Activated naive CD4-positive, alpha-beta T cell treated with anti-CD3 and anti-CD28 coated beads, Interleukin-2, amount 10 ng/mL, durations not matched to agents 7 days and 5 days (primary cell): ENCODE results near the gene PEBP1.

Experiments
- CTCF ChIA-PET: fragments of 350-600 bp; sonication (Branson Sonifier 250); formaldehyde crosslinking; loops from one replicate; lab custom pipeline; 2021; ENCODE audit warnings: antibody characterized with exemption; lab: Charles Lee
- DNase-seq: peaks from one replicate; pipeline ENCODE4 v3.0.0-alpha.2; 2020
- H3K27ac Mint-ChIP-seq: one replicate; pipeline ENCODE4 v1.8.0; 2021; ENCODE audit warnings: mild to moderate bottlenecking, moderate library complexity, mixed read lengths
- H3K27me3 Mint-ChIP-seq: one replicate; pipeline ENCODE4 v1.8.0; 2021; ENCODE audit warnings: mild to moderate bottlenecking, mixed read lengths
- H3K36me3 Mint-ChIP-seq: one replicate; pipeline ENCODE4 v1.8.0; 2021; ENCODE audit warnings: mixed read lengths
- H3K4me1 Mint-ChIP-seq: one replicate; pipeline ENCODE4 v1.8.0; 2021; ENCODE audit warnings: mixed read lengths
- H3K4me3 Mint-ChIP-seq: one replicate; pipeline ENCODE4 v1.8.0; 2021; ENCODE audit warnings: mild to moderate bottlenecking, moderate library complexity, mixed read lengths
- H3K9me3 Mint-ChIP-seq: one replicate; pipeline ENCODE4 v1.8.0; 2021; ENCODE audit warnings: mixed read lengths

PEBP1 gene

GRCh38 chr12:118135788-118136558 is at the start of gene PEBP1:
Gene PEBP1, plus strand, starts transcription at chr12:118136124. Its CDS starts 86 bp downstream, at chr12:118136210.
- Mint-ChIP-seq H3K4me1 (peaks cover 41% of the 10 kb centered on the region), H3K4me3 (peak within 1 kb of the TSS; percentile 95), H3K27ac (peak within 1 kb of the TSS; percentile 90), H3K36me3 (peaks cover 22% of the 10 kb centered on the region), H3K27me3 (no peaks in the 10 kb centered on the region), H3K9me3 (no peaks in the 10 kb centered on the region)
- CTCF ChIA-PET, result interaction anchor here (0.7 to 1.5 kb wide), 5 partner anchors 11 to 240 kb away, joined by 3 to 8 read pairs (median 4); partner anchors contain the start of gene SUDS3
- peak; percentile 96 for DNase-seq

DNA sequence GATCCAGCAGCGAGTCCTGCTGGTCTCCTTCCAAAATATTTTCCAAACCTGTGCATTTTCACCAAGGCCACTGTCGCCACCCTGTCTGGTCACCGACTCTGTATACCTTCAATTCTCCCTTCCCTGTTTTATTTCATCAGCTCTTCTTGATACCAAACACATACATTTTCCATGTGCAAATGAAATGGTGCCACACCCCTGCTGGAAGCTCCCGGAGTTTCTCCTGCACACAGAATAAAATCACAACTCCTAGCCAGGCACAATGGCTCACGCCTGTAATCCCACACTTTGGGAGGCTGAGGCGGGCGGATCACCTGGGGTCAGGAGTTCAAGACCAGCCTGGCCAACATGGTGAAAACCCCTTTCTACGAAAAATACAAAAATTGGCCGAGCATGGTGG is 46.1 kb upstream of the PEBP1 start:
- Mint-ChIP-seq H3K4me1 (no peaks in the 10 kb centered on the region), H3K27ac (no peak overlapping the region), H3K36me3 (no peaks in the 10 kb centered on the region), H3K27me3 (peaks cover 4% of the 10 kb centered on the region), H3K9me3 (no peaks in the 10 kb centered on the region), H3K4me3 (no peak overlapping the region)
- no peak for DNase-seq
- CTCF ChIA-PET, result no interaction called here

DNA sequence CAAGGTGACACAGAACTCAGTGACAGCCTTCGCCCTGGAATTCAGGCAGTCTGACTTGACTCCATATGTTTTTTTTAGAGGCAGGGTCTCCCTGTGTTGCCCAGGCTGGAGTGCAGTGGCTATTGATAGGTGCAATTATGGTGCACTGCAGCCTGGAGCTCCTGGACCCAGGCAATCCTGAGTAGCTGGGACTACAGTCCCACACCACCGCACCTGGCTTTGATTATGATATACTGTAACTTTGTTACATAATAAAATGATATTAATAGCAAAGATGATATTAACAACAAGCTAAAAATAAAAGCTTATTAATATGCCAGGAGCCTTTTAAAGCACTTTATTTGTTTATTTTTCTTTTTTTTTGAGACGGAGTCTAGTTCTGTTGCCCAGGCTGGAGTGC is 41.9 kb upstream of the PEBP1 start:
- H3K4me3 Mint-ChIP-seq, result no peak overlapping the region
- no peaks in the 10 kb centered on the region for H3K36me3 Mint-ChIP-seq
- no peak overlapping the region for H3K27ac Mint-ChIP-seq
- CTCF ChIA-PET, result interaction anchor here (0.9 kb wide), 1 partner anchor 29 kb away, joined by 3 read pairs; no protein-coding TSS in a partner anchor
- H3K9me3 Mint-ChIP-seq, result no peaks in the 10 kb centered on the region
- H3K4me1 Mint-ChIP-seq, result no peaks in the 10 kb centered on the region
- no peak for DNase-seq
- H3K27me3 Mint-ChIP-seq, result peaks cover 5% of the 10 kb centered on the region

DNA sequence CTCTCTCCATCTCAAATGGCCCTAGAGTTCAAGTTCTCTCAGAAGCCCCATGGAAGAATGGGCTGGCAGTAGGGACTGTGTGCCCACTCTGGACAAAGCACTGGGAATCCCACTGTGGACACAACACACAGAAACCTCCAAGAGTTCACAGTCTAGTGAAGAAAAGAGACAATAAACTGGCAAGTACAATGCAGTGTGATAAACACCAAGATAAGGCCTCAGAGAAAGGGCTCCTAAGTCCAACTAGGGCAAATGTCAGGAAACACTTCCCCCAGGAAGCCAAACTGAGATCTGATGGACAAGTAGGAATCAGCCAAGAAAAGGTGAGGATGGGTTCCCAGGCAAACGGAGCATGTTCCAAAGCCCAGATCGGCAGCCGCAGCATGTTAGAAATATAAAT is 37.5 kb upstream of the PEBP1 start:
- Mint-ChIP-seq H3K9me3 (no peaks in the 10 kb centered on the region), H3K4me3 (no peak overlapping the region), H3K36me3 (no peaks in the 10 kb centered on the region), H3K4me1 (peaks cover 5% of the 10 kb centered on the region), H3K27me3 (peaks cover 42% of the 10 kb centered on the region), H3K27ac (no peak overlapping the region)
- CTCF ChIA-PET, result no interaction called here
- DNase-seq, result no peak

DNA sequence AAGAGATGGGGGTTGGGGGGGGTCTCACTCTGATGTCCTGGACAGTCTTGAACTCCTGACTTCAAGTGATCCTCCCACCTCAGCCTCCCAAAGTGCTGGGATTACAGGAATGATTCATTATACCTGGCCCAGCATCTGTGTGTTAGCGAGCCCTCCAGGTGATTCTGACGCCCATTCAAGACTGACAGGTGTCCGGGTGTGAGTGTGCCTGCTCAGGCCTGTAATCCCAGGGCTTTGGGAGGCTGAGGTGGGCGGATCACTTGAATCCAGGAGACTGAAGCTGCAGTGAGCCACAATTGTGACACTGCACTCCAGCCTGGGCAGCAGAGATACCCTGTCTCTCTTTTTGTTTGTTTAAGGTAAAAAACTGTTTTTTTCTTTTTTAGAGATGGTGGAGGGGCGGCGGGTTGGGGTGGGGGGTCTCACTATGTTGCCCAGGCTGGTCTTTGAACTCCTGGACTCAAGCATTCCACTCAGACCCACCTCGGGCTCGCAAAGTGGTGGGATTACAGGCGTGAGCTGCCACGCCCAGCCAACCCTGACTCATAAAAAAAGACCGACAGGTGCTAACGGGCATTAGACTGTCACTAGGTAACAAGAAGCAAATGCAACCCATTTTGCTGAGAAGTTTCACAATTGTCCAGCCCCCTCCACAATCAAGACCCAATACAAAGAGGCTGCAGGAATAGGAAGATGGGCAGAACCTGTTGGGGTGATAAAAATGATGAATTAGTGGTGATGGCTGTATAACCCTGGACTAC is 36.8 kb upstream of the PEBP1 start:
- Mint-ChIP-seq H3K27me3 (peaks cover 45% of the 10 kb centered on the region), H3K4me3 (no peak overlapping the region), H3K36me3 (no peaks in the 10 kb centered on the region), H3K9me3 (no peaks in the 10 kb centered on the region), H3K27ac (no peak overlapping the region), H3K4me1 (peaks cover 5% of the 10 kb centered on the region)
- CTCF ChIA-PET, result interaction anchor here (0.6 kb wide), 1 partner anchor 1233 kb away, joined by 3 read pairs; no protein-coding TSS in a partner anchor
- no peak for DNase-seq

GRCh38 chr12:118101051-118101450 is 34.9 kb upstream of the PEBP1 start:
- Mint-ChIP-seq H3K36me3 (no peaks in the 10 kb centered on the region), H3K27ac (no peak overlapping the region), H3K27me3 (peaks cover 58% of the 10 kb centered on the region), H3K4me3 (no peak overlapping the region), H3K4me1 (peaks cover 9% of the 10 kb centered on the region), H3K9me3 (no peaks in the 10 kb centered on the region)
- no peak for DNase-seq
- CTCF ChIA-PET, result interaction anchor here (0.6 kb wide), 1 partner anchor 27 kb away, joined by 4 read pairs; no protein-coding TSS in a partner anchor

GRCh38 chr12:118102070-118102469 is 33.9 kb upstream of the PEBP1 start:
- DNase-seq, result no peak
- CTCF ChIA-PET, result interaction anchor here (1.4 kb wide), 1 partner anchor 39 kb away, joined by 3 read pairs; no protein-coding TSS in a partner anchor
- Mint-ChIP-seq H3K36me3 (no peaks in the 10 kb centered on the region), H3K9me3 (no peaks in the 10 kb centered on the region), H3K4me1 (peaks cover 9% of the 10 kb centered on the region), H3K27ac (no peak overlapping the region), H3K27me3 (peaks cover 62% of the 10 kb centered on the region), H3K4me3 (no peak overlapping the region)

DNA sequence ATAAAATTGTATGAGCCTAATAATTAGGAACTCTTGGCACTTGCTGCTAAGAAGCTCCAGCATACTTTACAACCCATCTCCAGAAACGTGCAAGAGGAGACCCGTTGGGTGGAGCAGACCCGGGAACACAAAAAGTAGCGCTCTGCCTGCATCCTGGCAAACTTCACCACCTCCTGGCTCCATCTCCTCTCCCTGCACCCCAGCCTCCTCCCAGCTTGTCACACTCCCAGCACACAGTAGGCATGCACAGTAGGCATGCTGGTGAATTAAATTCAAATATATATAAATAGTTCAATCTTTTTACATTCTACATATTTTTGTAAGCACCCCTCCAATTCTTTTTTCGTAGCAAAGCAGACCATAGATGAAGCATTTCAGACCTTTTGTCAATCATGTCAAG is 33.3 kb upstream of the PEBP1 start:
- H3K27me3 Mint-ChIP-seq, result peaks cover 62% of the 10 kb centered on the region
- no peak overlapping the region for H3K27ac Mint-ChIP-seq
- peak overlapping the region; percentile 79 for H3K4me3 Mint-ChIP-seq
- no peaks in the 10 kb centered on the region for H3K9me3 Mint-ChIP-seq
- H3K4me1 Mint-ChIP-seq, result peaks cover 9% of the 10 kb centered on the region
- CTCF ChIA-PET, result interaction anchor here (1.4 kb wide), 1 partner anchor 39 kb away, joined by 3 read pairs; no protein-coding TSS in a partner anchor
- DNase-seq, result no peak
- H3K36me3 Mint-ChIP-seq, result no peaks in the 10 kb centered on the region

DNA sequence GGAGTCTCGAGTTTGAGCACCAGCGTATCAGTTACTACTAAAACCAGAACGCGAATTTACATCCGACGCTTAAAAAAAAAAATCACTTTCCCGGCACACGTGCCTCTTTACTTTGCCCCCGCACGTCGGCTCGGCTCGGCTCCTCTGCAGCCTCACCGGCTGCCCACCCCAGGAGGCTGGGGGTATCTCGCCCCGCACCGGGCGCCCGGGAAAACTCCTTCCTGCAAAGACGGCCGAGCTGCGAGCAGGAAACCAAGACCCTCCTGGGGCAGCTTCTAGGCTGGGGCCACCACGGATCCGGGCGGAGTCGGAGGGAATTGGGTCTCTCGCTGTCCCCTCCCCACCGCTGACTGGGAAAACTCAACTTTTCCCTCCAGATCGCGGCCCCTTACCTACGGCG is 32.7 kb upstream of the PEBP1 start:
- peak overlapping the region; percentile 79 for H3K4me3 Mint-ChIP-seq
- H3K36me3 Mint-ChIP-seq, result no peaks in the 10 kb centered on the region
- CTCF ChIA-PET, result no interaction called here
- H3K27ac Mint-ChIP-seq, result no peak overlapping the region
- peaks cover 9% of the 10 kb centered on the region for H3K4me1 Mint-ChIP-seq
- peak; percentile 22 for DNase-seq
- no peaks in the 10 kb centered on the region for H3K9me3 Mint-ChIP-seq
- peaks cover 60% of the 10 kb centered on the region for H3K27me3 Mint-ChIP-seq

- Mint-ChIP-seq H3K36me3 (no peaks in the 10 kb centered on the region), H3K27ac (no peak within 1 kb of the TSS), H3K4me1 (peaks cover 9% of the 10 kb centered on the region), H3K27me3 (peaks cover 57% of the 10 kb centered on the region), H3K4me3 (peak within 1 kb of the TSS; percentile 79), H3K9me3 (no peaks in the 10 kb centered on the region)
- CTCF ChIA-PET, result no interaction called here
- DNase-seq, result peak; percentile 46
Observed at GRCh38 chr12:118103601-118104382, 32.1 kb upstream of the PEBP1 start, which contains the start of gene VSIG10. Gene VSIG10, minus strand, starts transcription at chr12:118104011. Its CDS starts 340 bp downstream, at chr12:118103671.

DNA sequence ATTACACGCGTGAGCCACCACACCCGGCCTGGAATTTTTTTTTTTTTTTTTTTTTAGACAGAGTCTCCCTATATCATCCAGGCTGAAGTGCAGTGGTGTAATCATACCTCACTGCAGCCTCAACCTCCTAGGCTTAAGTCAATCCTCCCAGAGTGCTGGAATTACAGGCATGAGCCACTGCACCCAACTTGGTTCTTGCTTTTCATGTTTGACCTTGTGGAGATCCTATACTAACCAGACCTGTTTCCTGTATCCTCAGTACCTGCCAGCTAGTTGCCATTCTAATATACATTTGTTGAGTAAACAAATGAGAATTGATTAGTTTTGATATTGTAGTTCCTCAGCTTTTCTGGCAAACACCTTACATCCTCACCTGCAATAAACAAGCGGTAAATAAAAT is 28.9 kb upstream of the PEBP1 start:
- no peak for DNase-seq
- H3K4me1 Mint-ChIP-seq, result peaks cover 9% of the 10 kb centered on the region

DNA sequence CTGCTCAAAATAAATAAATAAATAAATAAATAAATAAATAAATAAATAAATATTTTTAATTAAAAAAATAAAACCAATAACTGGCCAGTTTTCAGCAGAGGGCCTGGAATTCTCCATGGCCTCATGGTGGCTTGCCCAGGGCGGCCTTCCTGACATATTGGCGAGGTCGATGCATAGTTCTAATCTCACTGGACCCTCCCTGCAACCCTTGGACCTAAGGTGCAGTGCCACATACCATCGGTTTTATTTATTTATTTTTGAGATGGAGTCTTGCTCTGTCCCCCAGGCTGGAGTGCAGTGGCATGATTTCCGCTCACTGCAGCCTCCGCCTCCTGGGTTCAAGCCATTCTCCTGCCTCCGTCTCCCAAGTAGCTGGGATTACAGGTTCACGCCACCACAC is 28.2 kb upstream of the PEBP1 start:
- peaks cover 9% of the 10 kb centered on the region for H3K4me1 Mint-ChIP-seq
- H3K4me3 Mint-ChIP-seq, result no peak overlapping the region
- H3K36me3 Mint-ChIP-seq, result no peaks in the 10 kb centered on the region
- H3K27ac Mint-ChIP-seq, result no peak overlapping the region
- H3K9me3 Mint-ChIP-seq, result no peaks in the 10 kb centered on the region
- H3K27me3 Mint-ChIP-seq, result peaks cover 27% of the 10 kb centered on the region
- DNase-seq, result no peak
- CTCF ChIA-PET, result no interaction called here

More for the DNA sequence above, 28.9 kb upstream of the PEBP1 start:
- H3K36me3 Mint-ChIP-seq, result no peaks in the 10 kb centered on the region
- no peaks in the 10 kb centered on the region for H3K9me3 Mint-ChIP-seq
- no peak overlapping the region for H3K4me3 Mint-ChIP-seq
- H3K27ac Mint-ChIP-seq, result no peak overlapping the region
- peaks cover 34% of the 10 kb centered on the region for H3K27me3 Mint-ChIP-seq
- CTCF ChIA-PET, result no interaction called here

DNA sequence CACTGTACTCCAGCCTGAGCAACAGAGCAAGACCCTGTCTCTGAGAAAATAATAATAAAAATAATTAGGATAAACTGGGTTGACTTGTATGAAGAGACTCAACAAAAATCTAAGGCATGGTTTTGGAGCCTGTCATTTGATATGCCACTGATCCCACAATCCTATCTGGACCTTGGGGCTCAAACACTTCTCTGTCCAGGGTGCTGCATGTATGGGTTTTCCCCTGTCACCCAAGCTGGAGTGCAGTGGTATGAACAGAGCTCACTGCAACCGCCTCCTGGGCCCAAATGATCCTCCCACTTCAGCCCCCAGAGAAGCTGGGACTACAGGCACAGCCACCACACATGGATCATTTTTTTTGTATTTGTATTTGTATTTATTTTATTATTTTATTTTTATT is 26.8 kb upstream of the PEBP1 start:
- no peaks in the 10 kb centered on the region for H3K9me3 Mint-ChIP-seq
- H3K27me3 Mint-ChIP-seq, result peaks cover 17% of the 10 kb centered on the region
- H3K36me3 Mint-ChIP-seq, result no peaks in the 10 kb centered on the region
- peaks cover 4% of the 10 kb centered on the region for H3K4me1 Mint-ChIP-seq
- DNase-seq, result no peak
- H3K4me3 Mint-ChIP-seq, result no peak overlapping the region
- H3K27ac Mint-ChIP-seq, result no peak overlapping the region
- CTCF ChIA-PET, result no interaction called here
